Ishikawa (cell line): ENCODE results near the gene HIC1.

Experiments
- CREB1 ChIP-seq: IDR thresholded peaks from 2 replicates; pipeline ENCODE4 v1.6.1; 2012; ENCODE audit warnings: low read depth
- EP300 ChIP-seq: IDR thresholded peaks from 2 replicates; pipeline ENCODE4 v1.6.1; 2012; ENCODE audit warnings: borderline replicate concordance
- RAD21 ChIP-seq: IDR thresholded peaks from 2 replicates; pipeline ENCODE4 v1.6.1; 2012; ENCODE audit warnings: low read depth
- TAF1 ChIP-seq: IDR thresholded peaks from 2 replicates; pipeline ENCODE4 v1.6.1; 2012; ENCODE audit warnings: low read depth, mild to moderate bottlenecking
- YY1 ChIP-seq: IDR thresholded peaks from 2 replicates; pipeline ENCODE4 v1.6.1; 2012; ENCODE audit warnings: low read depth
- ZBTB7A ChIP-seq: IDR thresholded peaks from 2 replicates; pipeline ENCODE4 v1.6.1; 2012; ENCODE audit warnings: low read depth
- TF ChIP-seq, protein P1 (sequence below): IDR thresholded peaks from 2 replicates; pipeline ENCODE4 v1.6.1; 2012; ENCODE audit warnings: low read depth, mild to moderate bottlenecking
- TF ChIP-seq, protein P2 (sequence below): IDR thresholded peaks from 2 replicates; pipeline ENCODE4 v1.6.1; 2012
- TF ChIP-seq, protein P3 (sequence below): IDR thresholded peaks from 2 replicates; pipeline ENCODE4 v1.6.1; 2012

DNA sequence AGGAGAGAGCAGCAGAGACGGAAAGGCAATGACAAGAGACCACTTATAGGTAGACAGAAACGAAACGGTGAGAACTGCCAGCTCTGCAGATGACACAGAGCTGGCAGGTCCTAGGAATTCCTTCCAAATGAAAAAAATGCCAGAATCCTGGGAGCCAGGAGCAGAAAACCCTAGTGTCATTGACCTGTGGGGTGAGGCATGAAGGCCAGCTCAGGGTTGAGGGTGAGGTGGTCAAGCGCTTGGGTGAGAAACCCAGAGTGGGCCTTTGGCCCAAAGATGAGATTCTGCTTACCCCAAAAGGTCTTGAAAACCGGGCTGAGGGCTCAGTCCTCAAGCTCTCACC lies 9.2 kb downstream of the HIC1 start:
- TF ChIP-seq CREB1 = no peak
- TF ChIP-seq, protein P1, sequence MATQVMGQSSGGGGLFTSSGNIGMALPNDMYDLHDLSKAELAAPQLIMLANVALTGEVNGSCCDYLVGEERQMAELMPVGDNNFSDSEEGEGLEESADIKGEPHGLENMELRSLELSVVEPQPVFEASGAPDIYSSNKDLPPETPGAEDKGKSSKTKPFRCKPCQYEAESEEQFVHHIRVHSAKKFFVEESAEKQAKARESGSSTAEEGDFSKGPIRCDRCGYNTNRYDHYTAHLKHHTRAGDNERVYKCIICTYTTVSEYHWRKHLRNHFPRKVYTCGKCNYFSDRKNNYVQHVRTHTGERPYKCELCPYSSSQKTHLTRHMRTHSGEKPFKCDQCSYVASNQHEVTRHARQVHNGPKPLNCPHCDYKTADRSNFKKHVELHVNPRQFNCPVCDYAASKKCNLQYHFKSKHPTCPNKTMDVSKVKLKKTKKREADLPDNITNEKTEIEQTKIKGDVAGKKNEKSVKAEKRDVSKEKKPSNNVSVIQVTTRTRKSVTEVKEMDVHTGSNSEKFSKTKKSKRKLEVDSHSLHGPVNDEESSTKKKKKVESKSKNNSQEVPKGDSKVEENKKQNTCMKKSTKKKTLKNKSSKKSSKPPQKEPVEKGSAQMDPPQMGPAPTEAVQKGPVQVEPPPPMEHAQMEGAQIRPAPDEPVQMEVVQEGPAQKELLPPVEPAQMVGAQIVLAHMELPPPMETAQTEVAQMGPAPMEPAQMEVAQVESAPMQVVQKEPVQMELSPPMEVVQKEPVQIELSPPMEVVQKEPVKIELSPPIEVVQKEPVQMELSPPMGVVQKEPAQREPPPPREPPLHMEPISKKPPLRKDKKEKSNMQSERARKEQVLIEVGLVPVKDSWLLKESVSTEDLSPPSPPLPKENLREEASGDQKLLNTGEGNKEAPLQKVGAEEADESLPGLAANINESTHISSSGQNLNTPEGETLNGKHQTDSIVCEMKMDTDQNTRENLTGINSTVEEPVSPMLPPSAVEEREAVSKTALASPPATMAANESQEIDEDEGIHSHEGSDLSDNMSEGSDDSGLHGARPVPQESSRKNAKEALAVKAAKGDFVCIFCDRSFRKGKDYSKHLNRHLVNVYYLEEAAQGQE = no peak
- TF ChIP-seq TAF1 = no peak
- no peak for TF ChIP-seq RAD21
- no peak for TF ChIP-seq YY1
- no peak for TF ChIP-seq EP300
- TF ChIP-seq, protein P2, sequence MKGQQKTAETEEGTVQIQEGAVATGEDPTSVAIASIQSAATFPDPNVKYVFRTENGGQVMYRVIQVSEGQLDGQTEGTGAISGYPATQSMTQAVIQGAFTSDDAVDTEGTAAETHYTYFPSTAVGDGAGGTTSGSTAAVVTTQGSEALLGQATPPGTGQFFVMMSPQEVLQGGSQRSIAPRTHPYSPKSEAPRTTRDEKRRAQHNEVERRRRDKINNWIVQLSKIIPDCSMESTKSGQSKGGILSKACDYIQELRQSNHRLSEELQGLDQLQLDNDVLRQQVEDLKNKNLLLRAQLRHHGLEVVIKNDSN = no peak
- TF ChIP-seq, protein P3, sequence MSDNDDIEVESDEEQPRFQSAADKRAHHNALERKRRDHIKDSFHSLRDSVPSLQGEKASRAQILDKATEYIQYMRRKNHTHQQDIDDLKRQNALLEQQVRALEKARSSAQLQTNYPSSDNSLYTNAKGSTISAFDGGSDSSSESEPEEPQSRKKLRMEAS = no peak
- TF ChIP-seq ZBTB7A = no peak
